Measurements from ENCODE around the gene GPR160. TPM values are rescaled to one million over a fixed set of nuclear protein-coding genes. Genes with fewer than 3 reads are reported as not detected.

GPR160 gene
- total and polyA plus RNA-seq, 3 donors from 2014 or later = 3.9 to 10.4 (median 4.2) TPM

- H3K27ac ChIP-seq = no peak overlapping the region
- H3K36me3 ChIP-seq (ENCODE audit: low read depth, missing control alignments) = no peaks in the 10 kb centered on the region
- TF ChIP-seq CTCF (IDR thresholded peaks at IDR 0.05) (no peak), POLR2A (IDR thresholded peaks at IDR 0.05) (no peak)
- H3K27me3 ChIP-seq = no peaks in the 10 kb centered on the region
- intact Hi-C loops (cut with DNase I; ENCODE audit: low total_unique reads) = no loop called here
- WGBS, 2 donors = 6 to 21% methylated on average over 14 to 51 of the region's 51 CpGs
- H3K4me1 ChIP-seq = no peaks in the 10 kb centered on the region
- no peak for DNase-seq
- H3K9me3 ChIP-seq = no peaks in the 10 kb centered on the region
- H3K4me3 ChIP-seq = peak overlapping the region; percentile 62
These were observed 777 bp downstream of the GPR160 start for GRCh38 chr3:170038434-170039110.

- no peaks in the 10 kb centered on the region for H3K4me1 ChIP-seq
- no peaks in the 10 kb centered on the region for H3K27me3 ChIP-seq
- no peak overlapping the region for H3K27ac ChIP-seq
- no peak for DNase-seq
- intact Hi-C loops (cut with DNase I; ENCODE audit: low total_unique reads) = no loop called here
- no peaks in the 10 kb centered on the region for H3K9me3 ChIP-seq
- TF ChIP-seq POLR2A (IDR thresholded peaks at IDR 0.05) = no peak
- no peak for TF ChIP-seq CTCF (IDR thresholded peaks at IDR 0.05)
- no peaks in the 10 kb centered on the region for H3K36me3 ChIP-seq (ENCODE audit: low read depth, missing control alignments)
- WGBS, 2 donors = 23 to 28% methylated on average over 8 of the region's 8 CpGs
- no peak overlapping the region for H3K4me3 ChIP-seq
These were observed 2.6 kb downstream of the GPR160 start for GRCh38 chr3:170040418-170040817.

GRCh38 chr3:170043506-170043905, 5.7 kb downstream of the GPR160 start:
- TF ChIP-seq POLR2A (IDR thresholded peaks at IDR 0.05) = no peak
- no peak for TF ChIP-seq CTCF (IDR thresholded peaks at IDR 0.05)
- Histone ChIP-seq H3K4me1 (no peaks in the 10 kb centered on the region), H3K9me3 (no peaks in the 10 kb centered on the region), H3K27ac (no peak overlapping the region), H3K4me3 (no peak overlapping the region), H3K27me3 (no peaks in the 10 kb centered on the region), H3K36me3 (ENCODE audit: low read depth, missing control alignments) (no peaks in the 10 kb centered on the region)
- WGBS, 2 donors = 83 to 92% methylated on average over 7 of the region's 7 CpGs
- DNase-seq = no peak
- intact Hi-C loops (cut with DNase I; ENCODE audit: low total_unique reads) = no loop called here

GRCh38 chr3:170044271-170044670, 6.5 kb downstream of the GPR160 start:
- Histone ChIP-seq H3K27me3 (no peaks in the 10 kb centered on the region), H3K4me1 (no peaks in the 10 kb centered on the region), H3K4me3 (no peak overlapping the region), H3K9me3 (no peaks in the 10 kb centered on the region), H3K27ac (no peak overlapping the region), H3K36me3 (ENCODE audit: low read depth, missing control alignments) (no peaks in the 10 kb centered on the region)
- TF ChIP-seq CTCF (IDR thresholded peaks at IDR 0.05) = no peak
- no peak for TF ChIP-seq POLR2A (IDR thresholded peaks at IDR 0.05)
- no peak for DNase-seq
- WGBS, 2 donors = 91 to 94% methylated on average over 8 of the region's 8 CpGs
- intact Hi-C loops (cut with DNase I; ENCODE audit: low total_unique reads) = no loop called here

GRCh38 chr3:170044795-170045244, 7.0 kb downstream of the GPR160 start:
- Histone ChIP-seq H3K9me3 (no peaks in the 10 kb centered on the region), H3K27me3 (no peaks in the 10 kb centered on the region), H3K27ac (no peak overlapping the region), H3K4me1 (no peaks in the 10 kb centered on the region), H3K4me3 (no peak overlapping the region), H3K36me3 (ENCODE audit: low read depth, missing control alignments) (no peaks in the 10 kb centered on the region)
- TF ChIP-seq CTCF (IDR thresholded peaks at IDR 0.05) (no peak), POLR2A (IDR thresholded peaks at IDR 0.05) (no peak)
- DNase-seq = no peak
- intact Hi-C loops (cut with DNase I; ENCODE audit: low total_unique reads) = no loop called here
- 86 to 90% methylated on average over 8 of the region's 8 CpGs for WGBS, 2 donors

Data from testis (tissue), 3 donors.